GM18873 (cell line): ENCODE data around the gene ZNF831.

Source experiments
- ATAC-seq: cut with Tn5 transposase; IDR thresholded peaks from one replicate; pipeline ENCODE4 v1.9.1; 2021; ENCODE audit warnings: mild to moderate bottlenecking, moderate library complexity, moderate number of reproducible peaks; ENCODE audit not compliant: unreplicated experiment, low FRiP score

ZNF831 gene

GRCh38 chr20:59154317-59155013, 9.2 kb upstream of the ZNF831 start:
- ATAC-seq = no peak

- no peak for ATAC-seq
Observed at GRCh38 chr20:59157064-59157463, 6.6 kb upstream of the ZNF831 start.

GRCh38 chr20:59157531-59157930, 6.1 kb upstream of the ZNF831 start:
- ATAC-seq = no peak

- no peak for ATAC-seq
Observed at GRCh38 chr20:59157961-59158541, 5.6 kb upstream of the ZNF831 start.

GRCh38 chr20:59158673-59159072, 4.9 kb upstream of the ZNF831 start:
- no peak for ATAC-seq

GRCh38 chr20:59159091-59159490, 4.5 kb upstream of the ZNF831 start:
- no peak for ATAC-seq

GRCh38 chr20:59159493-59160376, 3.9 kb upstream of the ZNF831 start:
- no peak for ATAC-seq

- no peak for ATAC-seq
Observed at GRCh38 chr20:59160389-59161115, 3.1 kb upstream of the ZNF831 start.

GRCh38 chr20:59161721-59162120, 1.9 kb upstream of the ZNF831 start:
- ATAC-seq = no peak

- no peak for ATAC-seq
Observed at GRCh38 chr20:59164686-59165391, 1.2 kb downstream of the ZNF831 start.

- ATAC-seq = no peak
Observed at GRCh38 chr20:59165396-59165795, 1.8 kb downstream of the ZNF831 start.

GRCh38 chr20:59165891-59166709, 2.5 kb downstream of the ZNF831 start:
- ATAC-seq = no peak

GRCh38 chr20:59170406-59171349, 7.1 kb downstream of the ZNF831 start:
- ATAC-seq = no peak

- ATAC-seq = no peak
Observed at GRCh38 chr20:59171986-59172385, 8.4 kb downstream of the ZNF831 start.

- no peak for ATAC-seq
Observed at GRCh38 chr20:59173938-59174491, 10.4 kb downstream of the ZNF831 start.

- no peak for ATAC-seq
Observed at GRCh38 chr20:59175002-59175401, 11.4 kb downstream of the ZNF831 start.

GRCh38 chr20:59175861-59176260, 12.2 kb downstream of the ZNF831 start:
- no peak for ATAC-seq

- ATAC-seq = no peak
Observed at GRCh38 chr20:59176812-59177211, 13.2 kb downstream of the ZNF831 start.
